GM11168 (cell line): ENCODE measurements around the gene MAST4.
"Not testable (repeated sequence)": the region's sequence is repeated elsewhere in the genome, so short reads cannot be mapped to it uniquely, and the experiment has no call there.

Source experiments
- in situ Hi-C: fragments of 300-500 bp; cut with MboI; formaldehyde crosslinking; loops from one replicate; pipeline ENCODE4 v1.12.0; 2022; ENCODE audit warnings: low sequenced_read_pairs; ENCODE audit not compliant: unreplicated experiment

The MAST4 gene

DNA sequence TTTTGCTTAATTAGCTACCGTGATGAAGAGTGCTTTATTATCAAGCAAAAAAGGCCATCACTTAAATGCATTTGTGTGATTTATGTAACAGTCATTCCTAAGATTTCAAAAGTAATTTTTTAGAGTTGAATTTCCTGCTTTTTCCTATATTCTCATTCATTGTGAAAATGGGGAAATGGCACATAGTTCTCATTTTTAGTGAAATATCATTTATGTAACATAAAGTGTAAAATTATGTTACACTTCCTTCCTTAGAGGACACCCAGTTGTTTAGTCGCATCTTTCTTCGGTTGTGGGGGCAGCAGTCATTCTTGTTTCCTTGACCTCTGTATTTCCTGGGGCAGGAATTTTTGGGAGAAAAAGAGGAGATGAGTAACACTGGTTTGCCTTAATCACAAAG, 142.8 kb downstream of the MAST4 start:
- in situ Hi-C loops, result no loop called here

DNA sequence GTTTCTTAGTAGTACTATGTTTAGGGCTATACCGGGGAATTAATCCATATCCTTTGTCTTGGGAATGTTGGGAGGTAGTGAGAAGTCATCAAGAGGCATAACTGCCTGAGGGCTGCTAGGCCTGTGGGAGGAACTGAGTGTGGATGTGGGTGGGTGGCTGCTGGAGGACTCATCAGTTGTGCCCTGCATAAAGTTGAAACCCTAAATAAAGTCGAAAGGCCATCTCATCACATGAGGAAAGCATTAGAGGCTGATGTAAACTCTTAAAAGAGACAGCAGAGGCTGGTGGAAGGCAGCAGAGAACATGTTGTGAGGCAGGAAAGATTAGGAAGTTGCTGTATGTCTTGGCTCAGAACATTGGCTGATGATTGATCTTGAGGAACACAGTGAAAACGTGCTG, 143.8 kb downstream of the MAST4 start:
- in situ Hi-C loops, result no loop called here

DNA sequence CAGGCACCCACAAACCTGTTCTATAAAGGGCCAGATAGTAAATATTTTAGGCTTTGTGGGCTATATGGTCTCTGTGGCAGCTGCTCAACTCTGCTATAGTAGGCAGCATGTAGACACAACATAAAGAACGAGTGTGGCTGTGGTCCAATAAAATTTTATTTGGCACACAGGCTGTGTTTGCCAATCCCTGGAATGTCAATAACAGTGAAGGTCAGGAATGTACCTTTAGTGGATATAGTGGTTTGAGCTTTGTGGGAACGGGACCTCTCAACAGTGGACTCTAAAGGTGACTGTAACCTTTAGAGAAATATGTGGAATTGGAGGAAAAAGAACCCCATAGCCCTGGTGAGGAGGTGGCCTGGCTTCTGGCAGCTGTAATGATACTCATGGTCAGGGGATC, 145.2 kb downstream of the MAST4 start:
- in situ Hi-C loops, result no loop called here

GRCh38 chr5:66742083-66742895, 146.1 kb downstream of the MAST4 start:
- in situ Hi-C loops, result no loop called here

GRCh38 chr5:66742896-66743247, 146.7 kb downstream of the MAST4 start:
- in situ Hi-C loops, result no loop called here

DNA sequence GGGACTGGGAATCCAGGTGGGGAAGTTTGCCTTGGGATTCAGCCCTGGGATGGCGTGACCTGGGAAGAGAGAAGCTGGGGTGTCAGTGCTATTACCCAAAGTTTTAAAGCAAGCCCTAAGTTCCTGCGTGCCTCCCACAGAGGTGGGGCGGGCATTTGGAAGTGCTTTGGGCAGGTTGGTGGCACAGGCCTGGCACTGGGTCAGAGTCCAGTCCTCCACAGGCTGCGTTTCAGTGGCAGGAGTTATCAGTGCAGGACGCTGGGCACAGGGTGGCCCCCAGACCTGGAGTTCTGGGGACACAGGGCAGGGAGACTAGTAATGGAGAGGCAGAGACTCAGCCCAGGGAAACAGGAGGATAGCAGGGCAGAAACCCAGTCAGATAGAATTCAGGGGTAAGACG, 147.2 kb downstream of the MAST4 start:
- in situ Hi-C loops, result no loop called here

DNA sequence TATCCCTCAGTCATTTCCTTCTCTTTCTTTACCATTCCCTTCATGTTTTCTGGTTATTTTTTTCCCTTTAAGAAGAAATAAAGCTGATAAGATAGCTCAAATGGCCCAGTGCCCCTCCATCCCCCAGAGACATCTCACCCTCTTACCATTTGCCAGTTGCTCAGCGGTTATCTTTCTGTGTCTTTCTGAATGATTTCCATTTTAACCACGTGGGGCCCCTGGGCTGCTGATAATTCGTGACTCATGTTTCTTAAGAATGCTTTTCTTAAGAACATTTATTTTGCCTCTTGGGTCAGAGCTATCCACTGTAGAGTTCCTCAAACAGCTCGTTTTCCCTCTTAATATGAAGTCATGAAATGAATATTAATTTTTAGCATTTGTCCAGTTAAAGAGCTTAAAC, 147.8 kb downstream of the MAST4 start:
- in situ Hi-C loops, result no loop called here

GRCh38 chr5:66745297-66745696, 149.1 kb downstream of the MAST4 start:
- in situ Hi-C loops, result no loop called here

GRCh38 chr5:66747607-66748006, 151.4 kb downstream of the MAST4 start:
- in situ Hi-C loops, result no loop called here

DNA sequence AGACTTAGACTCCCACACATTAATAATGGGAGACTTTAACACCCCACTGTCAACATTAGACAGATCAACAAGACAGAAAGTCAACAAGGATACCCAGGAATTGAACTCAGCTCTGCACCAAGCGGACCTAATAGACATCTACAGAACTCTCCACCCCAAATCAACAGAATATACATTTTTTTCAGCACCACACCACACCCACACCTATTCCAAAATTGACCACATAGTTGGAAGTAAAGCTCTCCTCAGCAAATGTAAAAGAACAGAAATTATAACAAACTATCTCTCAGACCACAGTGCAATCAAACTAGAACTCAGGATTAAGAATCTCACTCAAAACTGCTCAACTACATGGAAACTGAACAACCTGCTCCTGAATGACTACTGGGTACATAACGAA, 156.5 kb downstream of the MAST4 start:
- in situ Hi-C loops, result not testable (repeated sequence)

DNA sequence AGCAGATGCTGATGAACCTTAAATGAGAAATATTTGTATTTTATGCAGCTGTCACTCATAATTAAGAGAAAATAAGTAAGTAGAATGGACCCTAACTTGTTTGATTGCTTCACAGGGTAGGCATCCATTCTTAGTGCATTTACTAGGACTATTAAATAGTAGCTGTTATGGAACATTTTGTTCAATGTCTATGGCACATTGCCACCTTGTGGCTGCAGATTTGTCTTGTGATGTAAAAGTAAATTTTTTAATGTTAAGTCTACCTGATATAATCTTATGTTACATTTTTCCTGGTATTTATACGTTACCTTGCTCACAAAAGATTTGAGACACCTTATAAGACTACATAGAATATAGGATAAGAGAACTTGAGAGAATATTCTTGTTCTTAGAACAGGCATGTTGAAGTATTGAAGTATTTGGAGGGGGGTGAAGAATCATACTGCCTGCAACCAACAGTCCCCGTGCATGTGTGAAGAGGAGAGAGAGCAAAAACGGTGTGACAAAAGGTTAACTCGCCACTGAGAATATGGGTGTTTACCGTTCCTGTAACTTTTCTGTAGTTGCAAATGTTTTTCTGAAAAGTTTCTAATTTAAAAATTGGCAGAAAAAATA, 161.1 kb downstream of the MAST4 start:
- in situ Hi-C loops, result no loop called here

GRCh38 chr5:66757834-66758371, 161.7 kb downstream of the MAST4 start:
- in situ Hi-C loops, result no loop called here

DNA sequence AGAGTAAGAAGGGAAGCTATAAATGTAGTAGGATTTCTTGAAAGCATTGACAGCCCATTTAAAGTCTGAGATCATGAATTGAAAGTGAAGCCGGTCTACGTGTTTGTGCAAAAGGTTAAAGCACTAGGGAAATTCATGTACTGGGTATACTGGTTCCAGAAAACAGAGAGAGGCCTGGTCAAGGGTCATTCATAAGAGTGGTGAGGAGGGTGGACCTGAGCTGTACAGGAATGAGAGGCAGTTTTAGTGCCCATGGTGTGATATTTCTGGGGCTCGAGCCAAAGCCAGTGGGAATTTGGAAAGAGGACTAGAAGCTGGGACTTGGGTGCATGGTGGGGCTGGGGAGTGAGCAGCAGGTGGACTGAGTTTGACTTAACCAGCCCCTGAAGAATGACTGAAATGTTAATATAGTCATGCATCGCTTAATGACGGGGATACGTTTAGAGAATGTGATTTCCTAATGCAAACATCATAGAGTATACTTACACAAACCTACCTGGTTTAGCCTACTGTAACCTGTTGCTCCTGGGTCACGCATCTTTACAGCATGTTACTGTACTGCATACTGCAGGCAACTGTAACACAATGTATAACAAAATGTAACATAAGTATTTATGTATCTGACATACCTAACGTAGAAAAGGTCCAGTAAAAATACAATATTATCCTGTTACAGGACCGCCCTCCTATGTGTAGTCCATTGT, 173.0 kb downstream of the MAST4 start:
- in situ Hi-C loops, result loop anchor here (10.0 kb wide), 1 partner anchor 464 kb away; no protein-coding TSS in a partner anchor

DNA sequence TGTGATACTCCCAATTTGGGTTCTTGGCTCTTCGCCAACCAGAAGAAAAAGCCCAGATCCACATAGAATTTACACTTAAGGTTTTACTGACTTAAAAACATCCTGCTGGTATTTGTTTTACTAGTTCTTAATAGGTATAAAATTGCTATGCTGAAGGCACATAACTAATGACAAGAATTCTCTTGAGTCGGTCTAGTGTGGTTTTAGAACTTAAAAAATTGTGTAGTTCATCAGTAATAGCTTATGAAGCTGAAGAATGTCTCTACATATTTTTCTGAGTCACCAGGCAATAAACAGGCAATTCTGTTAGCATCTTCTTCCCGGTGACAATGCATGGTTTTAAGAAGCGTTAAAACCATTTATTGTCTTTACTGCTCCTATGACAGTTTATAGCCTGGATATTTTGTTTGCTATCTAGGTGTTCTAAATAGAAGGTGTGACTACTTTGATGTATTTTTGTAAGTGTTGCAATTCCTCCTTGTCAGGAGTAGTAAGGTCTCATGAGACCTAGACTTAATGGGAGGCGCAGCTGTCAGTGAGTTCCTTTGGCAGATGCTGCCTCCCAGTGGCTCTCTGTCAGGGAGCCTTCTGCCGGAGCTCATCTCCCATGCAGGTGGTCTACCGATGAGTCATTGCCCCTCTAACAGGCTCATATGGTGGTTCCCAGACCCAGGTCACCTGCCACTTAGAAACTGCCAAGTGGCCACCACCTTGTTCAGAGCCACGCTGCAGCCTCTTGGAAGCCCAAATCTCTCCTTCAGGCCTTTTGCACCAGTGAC, 173.8 kb downstream of the MAST4 start:
- in situ Hi-C loops, result loop anchor here (10.0 kb wide), 1 partner anchor 465 kb away; no protein-coding TSS in a partner anchor

- in situ Hi-C loops, result no loop called here
These were observed 181.7 kb downstream of the MAST4 start for GRCh38 chr5:66777868-66778267.

- in situ Hi-C loops, result no loop called here
These were observed 183.3 kb downstream of the MAST4 start for GRCh38 chr5:66779528-66779927.

DNA sequence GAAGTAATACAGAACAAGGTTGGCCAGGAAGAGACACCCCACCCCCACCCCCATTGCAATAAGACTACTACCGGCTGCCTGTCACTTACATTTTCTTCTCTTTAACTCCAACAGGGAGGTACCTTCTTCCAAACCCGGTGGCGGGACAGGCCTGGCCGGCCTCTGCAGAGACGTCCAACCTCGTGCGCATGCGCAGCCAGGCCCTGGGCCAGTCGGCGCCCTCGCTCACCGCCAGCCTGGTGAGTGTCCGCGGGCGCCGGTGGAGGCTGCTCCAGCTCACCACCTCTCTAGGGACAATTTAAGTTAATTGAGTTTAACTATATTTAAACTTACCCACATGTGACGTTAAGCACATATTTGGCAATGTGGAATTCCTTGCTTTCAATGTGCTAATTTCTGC, 192.4 kb downstream of the MAST4 start:
- in situ Hi-C loops, result no loop called here

DNA sequence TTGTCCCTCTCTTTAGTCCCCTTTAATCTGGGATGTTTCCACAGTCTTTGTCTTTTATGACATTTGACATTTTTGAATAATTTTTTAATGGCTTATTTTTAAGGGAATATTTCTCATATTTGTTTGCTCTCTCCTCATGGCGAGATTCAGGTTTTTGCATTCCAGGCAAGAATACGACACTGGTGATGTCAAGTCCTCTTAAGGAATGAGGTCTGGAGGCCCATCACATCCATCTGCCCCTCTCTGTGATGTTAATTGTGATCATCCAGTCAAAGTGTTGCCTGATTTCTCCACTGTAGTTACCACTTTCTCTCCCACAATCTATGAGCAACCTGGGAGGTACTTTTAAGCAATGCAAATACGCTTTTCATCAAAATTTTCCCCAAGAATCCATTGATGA, 193.2 kb downstream of the MAST4 start:
- in situ Hi-C loops, result no loop called here

DNA sequence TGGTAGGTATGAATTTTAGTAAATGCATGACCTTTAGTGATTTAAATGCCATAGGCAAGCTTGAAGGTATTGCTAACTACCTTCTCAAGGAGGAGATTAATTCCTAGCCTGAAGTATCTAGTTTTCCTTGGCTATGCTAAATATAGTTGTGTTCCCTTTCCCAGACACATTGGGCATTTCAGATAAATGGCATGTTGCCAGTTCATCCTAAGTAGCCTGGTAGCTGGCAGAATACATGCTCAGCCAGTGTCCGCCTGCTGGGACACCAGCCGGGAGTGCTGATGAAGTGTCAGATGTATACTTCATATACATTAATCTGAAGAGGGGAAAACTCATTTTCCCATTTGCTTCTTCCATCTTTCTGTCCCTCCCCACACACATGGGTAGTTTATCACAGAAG, 196.9 kb downstream of the MAST4 start:
- in situ Hi-C loops, result no loop called here

DNA sequence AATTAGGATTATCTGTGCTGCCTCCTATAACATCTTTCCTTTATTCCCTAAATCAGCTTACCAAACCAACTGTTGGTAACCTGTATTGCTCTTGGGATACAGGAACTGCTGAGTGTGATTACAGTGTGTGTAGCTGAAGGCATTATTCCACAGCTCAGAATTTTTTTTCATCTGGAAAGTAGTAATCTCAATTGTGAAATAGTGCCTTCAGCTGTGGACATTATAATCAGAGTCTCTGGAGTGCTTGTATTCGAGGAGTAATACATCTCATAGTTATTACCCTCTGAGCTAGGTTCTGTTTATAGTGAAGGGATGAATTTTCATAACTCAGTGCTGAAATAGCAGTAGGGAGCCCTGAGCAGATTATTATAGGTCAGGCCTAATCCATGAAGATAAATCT, 199.5 kb downstream of the MAST4 start:
- in situ Hi-C loops, result no loop called here
